Stimulated activated CD4-positive, alpha-beta T cell treated with anti-CD3 and anti-CD28 coated beads, Interleukin-12 subunit alpha, Interleukin-12 subunit beta, amount 100 ng/mL, for 4 hours (primary cell): ENCODE measurements around the gene UBE2E2.
"Not testable (repeated sequence)": the region's sequence is repeated elsewhere in the genome, so short reads cannot be mapped to it uniquely, and the experiment has no call there.

Source experiments
- DNase-seq: peaks from one replicate; pipeline ENCODE4 v3.0.0-alpha.2; 2020

The UBE2E2 gene

DNA sequence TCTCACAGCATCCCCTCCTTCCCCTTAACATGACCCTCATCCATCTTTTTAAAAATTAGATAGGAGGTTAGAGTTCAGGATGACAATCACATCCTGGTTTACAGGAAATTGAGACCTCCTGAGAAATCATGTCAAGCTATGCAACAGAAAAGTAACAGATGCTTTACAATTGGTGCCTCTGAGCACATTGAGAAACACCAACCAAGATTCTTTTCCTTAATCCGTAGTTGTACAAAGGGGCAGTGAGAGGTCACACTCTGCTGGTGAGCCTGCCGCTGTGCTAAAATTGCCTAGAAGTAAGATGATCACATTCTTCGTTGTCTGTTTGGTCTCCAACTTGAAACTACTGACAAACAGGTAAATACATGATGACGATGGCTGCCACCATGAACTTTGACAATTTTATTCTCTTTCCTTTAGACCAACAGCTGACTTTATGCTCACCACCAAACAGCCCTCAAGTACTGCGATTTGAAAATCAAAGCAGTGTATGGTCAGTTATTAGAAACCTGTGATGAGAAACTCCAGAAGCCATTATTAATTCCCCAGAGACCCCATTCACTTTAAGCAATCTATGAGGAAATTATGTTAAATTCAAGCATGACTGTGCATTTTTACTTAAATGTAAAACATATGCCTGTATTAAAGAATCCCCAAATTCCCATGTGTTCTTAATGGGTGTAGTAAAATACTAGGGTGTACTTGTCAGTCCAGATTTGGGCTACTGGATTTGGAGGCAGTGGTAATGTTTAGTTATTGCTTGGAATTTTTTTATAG lies 392.0 kb downstream of the UBE2E2 start:
- no peak for DNase-seq

DNA sequence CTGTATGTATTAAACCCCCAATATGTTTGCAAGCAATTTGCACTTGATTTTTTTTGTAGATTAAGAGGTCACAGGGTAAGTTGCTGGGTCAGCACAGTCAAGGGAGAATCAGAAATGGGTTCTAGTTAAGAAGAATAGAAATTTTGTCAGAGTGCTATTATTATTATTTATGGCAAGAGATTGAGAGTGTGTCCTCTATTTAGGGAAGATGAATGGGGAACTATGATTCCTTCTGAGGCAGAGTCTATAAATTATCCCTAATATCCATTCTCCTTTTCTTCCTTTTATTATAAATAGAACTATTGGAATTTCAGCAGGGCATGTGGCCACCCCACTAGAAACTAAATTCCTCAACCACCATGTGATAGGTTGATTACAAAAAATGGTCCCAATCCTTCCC lies 392.7 kb downstream of the UBE2E2 start:
- DNase-seq, result no peak

DNA sequence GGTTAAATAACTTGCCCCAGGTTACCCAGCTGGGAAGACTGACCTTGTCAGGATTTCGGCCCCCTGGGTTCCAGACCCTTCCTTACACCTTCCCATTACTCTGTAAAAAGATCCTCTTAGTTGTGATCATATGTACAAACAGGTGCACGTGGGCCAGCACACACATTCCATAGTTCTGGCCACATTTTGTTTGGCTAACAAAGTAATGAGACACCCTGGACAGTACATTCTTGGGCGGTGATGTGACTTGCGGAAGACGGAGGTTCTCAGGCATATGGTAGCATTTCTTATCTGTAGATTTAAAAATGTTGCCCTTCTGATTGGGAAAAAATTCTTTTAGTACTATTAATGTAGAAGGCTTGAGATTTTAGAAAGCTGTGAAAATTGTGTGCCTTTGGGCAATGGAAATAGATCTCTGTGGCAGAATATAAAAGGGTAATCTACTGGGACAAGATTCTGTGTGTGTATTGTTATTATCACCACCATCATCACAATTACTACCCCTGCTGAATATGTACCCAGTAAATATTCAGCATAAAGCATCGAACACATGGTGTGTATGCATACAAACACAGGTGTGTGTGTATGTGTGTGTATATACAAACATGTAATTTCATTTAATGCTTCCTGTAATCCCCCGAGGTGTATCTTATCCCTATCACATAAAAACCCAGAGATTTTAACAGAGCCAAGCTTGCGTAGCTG lies 397.2 kb downstream of the UBE2E2 start:
- no peak for DNase-seq

DNA sequence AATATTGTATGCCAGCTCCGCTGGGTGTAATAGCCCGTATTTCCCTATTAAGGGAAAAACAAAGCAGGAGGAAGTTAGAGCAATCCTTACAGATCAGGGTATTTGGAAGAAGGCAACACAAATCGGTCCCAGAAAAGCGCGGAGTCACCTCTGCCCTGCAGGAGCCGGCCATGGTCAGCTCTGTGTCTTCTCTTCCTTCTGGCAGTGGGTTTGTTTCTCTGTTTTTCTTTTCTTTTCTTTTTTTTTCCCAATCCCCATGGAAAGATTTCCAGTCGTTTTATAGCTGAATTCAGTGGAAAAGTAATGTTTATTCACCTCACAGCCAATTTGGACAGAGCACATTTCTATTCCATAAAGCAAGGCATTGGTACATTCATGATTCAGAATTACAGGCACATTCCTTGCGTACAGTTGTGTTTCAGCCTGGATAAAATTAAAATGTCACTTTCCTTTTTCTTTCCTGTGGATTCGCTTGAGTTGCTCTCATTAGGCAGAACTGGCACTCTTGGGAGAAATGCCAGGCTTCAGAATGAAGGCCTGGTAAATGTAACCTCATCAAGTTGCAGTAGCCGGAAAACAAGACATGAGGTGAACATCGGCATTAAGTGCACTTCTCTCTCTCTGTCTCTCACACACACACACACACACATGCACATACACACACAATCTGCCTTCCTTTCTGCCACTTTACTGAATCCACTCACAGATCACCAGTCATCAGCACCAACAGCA lies 398.1 kb downstream of the UBE2E2 start:
- no peak for DNase-seq

DNA sequence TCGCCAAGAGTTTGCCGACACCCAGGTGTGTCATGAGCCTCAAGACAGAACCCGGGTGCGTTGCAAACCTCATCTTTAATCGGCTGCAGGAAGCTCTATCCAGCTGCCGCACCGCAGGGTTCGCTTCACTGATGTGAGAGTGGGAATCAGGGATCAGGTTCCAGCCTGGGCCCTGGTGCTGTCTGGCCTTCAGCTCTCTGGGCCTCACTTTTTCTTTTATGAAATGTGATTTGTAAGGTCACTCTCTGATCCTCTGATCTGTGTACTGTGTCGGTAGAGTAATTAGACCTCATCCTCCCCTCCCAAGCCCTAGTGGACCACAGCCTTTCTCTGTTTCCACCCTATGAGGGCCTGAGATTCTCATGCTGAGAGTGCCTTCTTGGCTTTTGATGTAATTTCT lies 399.8 kb downstream of the UBE2E2 start:
- DNase-seq, result no peak

DNA sequence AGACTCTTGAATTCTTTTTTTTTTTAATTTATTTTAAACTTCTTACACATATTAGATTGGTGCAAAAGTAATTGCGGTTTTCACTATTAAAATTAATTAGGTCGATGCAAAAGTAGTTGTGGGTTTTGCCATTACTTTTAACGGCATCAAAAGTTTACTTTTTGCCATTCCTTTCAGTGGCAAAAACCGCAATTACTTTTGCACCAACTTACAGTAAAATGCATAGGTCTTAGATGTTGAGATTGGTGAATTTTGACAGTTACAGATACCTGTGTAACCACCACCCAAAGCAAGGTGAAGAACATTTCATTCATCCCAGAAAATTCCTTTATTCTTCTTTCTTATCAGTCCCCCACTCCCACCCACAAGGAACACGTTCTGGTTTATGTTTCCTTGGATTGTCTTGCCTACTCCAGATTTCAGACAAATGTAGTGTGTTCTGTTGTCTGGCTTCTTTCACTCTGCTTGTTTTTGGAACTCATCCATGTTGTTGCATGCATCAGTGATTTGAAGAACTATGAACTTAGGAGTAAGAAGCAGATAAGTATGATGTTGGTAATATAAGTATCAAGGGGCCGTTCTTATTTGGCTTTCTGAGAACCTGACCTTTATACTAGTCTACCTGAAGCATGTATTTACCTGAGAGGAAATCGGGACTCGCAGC lies 404.2 kb downstream of the UBE2E2 start:
- no peak for DNase-seq

DNA sequence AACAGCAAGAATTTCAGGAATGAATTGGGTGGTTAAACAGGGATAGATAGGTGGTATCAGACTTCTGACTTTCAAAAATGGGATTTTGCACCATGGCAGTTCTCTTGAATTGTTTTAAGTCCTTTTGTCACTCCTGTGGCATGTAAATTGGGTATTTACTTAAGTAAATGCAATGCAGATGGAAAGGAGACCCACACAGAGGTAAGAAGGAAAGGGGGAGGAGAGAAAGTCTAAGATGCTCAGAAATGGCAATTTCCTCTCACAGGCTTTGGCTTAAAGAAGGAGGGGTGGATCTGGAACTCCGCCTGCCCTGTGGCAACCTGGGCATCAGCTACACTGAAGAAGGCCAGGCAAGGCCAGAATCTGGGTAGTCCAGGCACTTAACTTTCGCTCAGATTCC lies 405.5 kb downstream of the UBE2E2 start:
- no peak for DNase-seq

DNA sequence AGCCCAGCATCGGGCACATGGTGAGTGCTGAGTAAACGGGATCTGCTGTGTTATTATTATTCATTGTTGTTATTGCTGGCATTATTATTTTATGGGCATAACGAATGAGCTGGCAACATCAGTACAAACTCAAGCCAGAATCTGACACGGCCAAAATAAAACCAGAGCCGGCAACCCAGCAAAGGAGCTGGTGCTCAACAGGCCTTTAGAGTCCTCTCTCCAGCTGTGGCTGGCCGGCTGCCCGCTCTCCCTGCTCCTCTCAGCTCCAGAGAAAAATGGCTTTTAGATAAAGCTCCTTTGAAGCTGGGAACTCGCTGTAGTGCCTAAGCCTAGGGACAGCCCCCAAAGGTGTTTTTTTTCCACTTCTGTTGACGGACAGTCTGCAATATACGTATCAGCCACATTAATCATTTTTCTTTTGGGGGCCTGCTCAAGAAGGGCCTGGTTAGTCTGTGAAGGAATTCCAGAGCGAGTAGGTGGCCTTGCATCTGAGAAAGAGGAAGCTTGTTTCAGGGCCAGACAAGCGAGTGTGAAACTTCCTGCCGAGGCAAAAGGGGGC lies 408.7 kb downstream of the UBE2E2 start:
- no peak for DNase-seq

DNA sequence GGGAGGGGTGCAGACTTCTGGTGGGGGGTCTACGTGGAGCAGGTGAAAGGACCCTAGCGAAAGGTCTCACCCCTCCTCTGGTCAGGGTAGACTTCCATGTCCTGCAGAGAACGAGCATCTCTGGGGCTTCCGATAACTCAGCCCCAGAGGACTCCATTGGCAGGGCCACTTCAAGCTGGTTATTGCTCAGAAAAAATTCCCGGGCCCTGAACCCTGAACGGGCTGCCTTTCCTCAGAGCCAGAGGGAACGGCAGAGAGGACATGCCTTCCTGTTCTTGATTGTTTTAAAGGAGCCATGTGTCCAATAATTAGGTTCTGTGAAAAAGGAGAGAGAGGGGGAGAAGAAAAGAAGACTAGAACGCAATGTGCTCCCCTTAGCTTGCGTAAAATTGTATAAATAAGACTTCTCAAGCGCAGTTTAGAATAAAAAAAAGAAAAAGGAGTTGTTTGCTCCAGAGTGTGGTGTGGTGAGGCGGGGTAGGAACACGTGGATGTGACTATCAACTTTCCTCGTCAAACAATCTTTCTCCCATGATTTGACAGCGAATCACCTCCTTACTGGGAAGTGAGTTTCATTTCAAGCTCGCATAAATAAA lies 409.3 kb downstream of the UBE2E2 start:
- no peak for DNase-seq

DNA sequence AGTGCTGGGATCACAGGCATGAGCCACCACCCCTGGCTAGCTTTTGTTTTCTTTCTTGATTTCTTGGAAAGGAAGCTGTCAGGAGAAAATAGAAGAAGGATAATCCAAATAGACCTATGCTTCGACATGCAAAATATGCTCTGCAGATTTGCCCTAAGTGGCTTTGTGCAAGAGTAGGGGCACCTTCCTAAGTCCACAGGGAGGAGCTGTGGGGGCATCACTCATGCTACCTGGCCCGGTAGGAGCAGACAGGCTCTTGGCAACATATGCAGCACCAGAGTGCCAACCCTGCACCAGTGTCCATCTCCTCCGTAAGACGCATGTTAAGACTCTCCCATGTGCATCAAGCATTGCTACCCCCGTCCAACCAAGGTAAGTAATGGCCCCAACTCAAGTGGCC lies 411.9 kb downstream of the UBE2E2 start:
- DNase-seq, result no peak

DNA sequence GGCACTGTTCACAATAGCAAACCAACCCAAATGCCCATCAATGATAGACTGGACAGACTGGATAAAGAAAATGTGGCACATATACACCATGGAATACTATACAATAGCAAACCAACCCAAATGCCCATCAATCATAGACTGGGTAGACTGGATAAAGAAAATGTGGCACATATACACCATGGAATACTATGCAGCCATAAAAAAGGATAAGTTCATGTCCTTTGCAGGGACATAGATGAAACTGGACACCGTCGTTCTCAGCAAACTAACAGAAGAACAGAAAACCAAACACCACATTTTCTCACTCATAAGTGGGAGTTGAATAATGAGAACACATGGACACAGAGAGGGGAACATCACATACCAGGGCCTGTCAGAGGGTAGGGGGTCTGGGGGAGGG lies 415.3 kb downstream of the UBE2E2 start:
- DNase-seq, result not testable (repeated sequence)

DNA sequence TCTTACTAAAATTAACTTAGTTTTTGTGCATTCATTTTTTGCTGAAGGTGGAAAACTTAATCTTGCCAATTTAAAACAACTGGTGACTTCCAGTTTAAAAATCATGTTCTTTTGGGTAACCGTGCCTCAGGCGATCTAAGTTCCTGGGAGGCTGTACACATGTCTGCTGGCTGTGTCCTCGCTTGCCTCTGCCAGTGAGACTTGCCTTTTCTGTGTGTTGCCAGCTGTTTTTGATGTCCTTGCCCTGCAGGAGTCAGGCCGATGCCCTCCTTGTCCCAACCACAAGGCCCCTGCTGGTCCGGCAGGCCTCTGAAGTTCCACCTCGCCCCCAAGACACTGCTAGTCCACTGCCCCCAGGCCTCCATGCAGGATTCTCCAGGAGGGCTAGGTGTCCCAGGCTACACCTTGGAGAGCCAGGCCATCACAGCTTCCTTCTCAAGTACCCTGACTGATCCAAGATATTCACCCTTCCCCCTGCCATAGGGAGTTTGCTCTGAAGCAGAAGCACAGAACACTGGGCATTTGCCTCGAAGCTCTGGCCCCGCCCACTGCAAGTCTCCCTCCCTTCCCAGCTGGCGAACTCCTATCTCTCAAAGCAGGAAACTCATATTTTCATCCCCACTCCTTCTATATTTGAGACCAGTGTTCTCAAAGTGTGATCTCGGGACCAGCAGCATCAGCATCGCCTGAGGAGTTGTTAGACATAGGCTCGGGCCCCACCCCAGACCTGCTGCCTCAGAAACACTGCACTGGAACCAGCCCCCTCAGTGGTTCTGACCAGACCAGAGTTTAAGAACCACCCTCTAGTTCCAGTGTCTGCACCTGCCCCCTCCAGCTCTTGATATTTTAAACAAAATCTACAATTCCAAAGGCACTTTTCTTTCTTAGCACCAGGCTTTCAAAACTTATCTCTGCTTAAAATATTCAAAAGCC lies 416.8 kb downstream of the UBE2E2 start:
- DNase-seq, result no peak

DNA sequence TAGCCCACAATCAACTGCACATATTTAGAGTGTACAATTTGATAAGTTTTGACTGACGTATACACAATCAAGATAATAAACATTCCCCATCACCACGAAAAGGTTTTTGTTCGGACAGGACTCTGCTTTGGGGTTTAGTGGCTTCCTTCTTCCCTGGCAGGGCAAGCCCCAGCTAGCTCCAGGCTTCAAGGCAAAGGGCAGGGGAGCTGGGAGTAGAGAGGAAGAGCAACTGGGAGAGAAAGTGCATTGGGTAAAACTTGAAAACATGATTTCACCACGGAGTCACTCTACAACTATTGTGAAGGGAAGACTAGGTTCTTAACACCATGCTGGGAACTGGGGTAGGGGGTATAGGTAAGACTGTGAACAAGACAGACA lies 417.5 kb downstream of the UBE2E2 start:
- DNase-seq, result no peak

DNA sequence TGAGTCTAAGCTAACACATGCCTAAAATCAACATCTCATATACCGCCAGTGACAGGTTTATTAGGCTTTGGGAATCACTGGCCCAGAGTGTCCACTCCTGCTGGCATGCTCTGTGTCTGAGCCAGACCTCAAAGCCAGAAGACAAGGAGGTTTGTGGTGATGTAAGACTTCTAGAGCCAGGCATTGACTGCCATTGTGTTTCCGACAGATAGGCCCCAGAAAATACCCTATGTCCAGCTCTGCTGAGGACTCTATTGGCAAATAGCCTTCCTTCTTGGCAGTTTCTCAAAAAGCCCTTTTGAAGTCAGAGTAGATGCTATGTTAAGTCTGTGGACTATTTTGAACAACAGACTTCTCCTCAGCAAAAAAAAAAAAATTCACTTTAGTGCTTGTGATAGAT lies 420.7 kb downstream of the UBE2E2 start:
- no peak for DNase-seq

DNA sequence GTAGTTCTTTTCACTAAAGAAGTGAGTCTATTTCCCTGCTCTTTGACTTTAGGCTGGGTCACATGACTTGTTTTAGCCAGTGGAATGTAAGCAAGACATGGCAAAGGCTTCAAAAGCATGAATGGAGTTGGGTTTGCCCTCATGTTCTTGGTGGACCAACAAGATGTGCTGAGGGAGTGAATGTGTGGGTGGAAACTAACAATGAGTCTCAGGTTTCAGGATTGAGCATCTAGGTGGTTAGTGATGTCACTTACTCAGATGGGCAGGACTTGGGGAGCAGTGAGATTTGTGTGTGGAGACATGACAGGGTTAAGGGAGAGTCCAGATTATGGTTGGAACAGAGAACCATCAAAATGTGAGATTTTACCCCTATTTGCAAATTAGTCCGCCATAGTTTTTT lies 421.2 kb downstream of the UBE2E2 start:
- no peak for DNase-seq

DNA sequence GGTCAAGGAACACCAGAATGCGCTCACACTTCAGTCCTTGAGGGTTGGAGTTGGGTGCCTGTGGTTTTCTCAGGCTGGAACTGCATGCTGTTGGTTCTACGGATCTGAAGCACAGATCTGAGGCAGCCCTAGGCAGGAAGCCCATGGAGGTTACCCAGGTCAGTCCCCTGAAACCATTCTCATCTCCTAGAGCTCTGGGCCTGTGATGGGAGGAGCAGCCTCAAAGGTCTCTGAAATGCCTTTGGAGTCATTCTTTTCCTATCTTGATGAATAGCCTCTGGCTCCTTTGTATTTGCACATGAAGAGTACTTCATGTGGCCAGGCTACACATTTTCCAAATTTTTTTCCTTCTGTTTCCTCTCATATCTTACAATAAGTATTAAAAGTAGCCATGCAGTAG lies 423.3 kb downstream of the UBE2E2 start:
- DNase-seq, result no peak

DNA sequence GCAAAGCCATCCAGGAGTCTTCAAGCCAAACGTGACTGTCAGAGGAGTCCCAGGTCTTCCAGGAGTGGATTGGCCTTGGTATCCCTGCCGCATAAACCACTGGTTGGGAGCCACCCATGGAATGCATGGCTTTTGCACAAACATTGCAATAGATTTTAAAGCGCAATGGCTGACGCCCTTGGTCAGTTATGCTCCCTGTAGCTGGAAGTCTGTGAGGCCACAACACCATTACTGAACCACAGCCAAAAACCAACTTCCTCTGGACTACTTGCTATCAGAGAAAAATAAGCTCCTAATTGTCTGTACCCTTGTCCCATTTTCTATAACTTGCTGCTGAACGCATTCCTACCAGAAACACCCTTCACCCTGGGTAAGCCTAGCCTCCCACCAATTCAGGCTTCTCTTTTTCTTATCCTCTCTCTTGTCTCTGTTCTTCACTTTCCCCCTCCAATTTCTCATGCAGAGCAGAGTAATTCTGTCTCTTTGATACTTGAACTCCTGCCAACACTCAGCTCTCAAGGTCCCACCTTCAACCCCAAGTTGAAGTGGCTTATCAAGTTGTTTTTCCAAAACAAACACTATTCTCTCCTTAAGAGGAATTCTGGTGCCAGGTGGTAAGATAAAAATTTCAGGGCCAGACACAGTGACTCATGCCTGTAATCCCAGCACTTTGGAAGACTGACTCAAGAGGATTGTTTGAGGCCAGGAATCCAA lies 426.2 kb downstream of the UBE2E2 start:
- DNase-seq, result no peak

DNA sequence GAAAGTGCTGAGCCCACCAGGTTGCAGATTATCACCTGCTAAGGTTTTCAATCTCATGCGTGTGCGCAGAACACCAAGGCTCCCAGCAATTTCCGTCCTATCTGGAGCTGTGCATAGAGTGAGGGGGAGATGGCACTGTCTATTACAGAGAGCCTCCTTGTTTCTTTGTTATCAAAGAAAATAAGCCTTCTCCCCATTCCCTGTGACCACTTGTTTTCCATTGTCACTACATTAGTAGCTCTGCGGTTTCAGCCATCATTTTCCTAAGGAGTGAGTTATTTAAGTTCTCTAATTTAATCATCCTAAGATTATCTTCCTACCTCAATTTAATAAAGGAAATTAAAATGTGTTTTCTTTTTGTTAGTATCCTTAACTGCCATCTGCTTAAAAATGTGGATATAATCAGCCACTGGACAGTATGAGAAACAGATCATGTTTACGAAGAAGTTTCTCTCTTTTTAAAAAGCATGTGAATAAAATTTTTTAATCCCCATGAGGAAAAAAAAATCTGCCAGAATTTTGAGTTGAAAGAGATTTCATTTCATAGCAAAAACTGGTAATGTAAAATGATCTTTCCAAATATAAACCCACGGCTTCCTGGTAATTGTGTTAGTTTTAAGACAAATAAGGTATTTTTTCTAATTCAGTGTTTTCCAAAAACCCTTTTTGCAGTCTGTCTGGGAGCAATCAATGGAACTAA lies 430.3 kb downstream of the UBE2E2 start:
- no peak for DNase-seq

DNA sequence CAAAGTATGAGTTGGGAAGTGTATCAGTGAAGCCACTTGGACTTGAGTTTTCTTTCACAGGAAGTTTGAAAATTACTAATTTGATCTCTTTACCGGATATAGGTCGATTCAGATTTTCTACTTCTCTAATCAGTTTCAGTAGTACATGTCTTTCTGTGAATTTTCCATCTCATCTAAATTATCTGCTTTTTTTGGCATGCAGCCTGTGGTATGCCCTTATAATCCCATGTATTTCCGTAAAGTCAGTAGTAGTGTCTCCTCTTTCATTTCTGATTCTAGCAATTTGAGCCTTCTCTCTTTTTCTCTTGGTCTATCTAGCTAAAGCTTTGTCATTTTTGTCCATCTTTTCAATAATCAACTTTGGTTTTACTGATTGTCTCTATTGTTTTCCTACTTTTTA lies 434.2 kb downstream of the UBE2E2 start:
- no peak for DNase-seq

DNA sequence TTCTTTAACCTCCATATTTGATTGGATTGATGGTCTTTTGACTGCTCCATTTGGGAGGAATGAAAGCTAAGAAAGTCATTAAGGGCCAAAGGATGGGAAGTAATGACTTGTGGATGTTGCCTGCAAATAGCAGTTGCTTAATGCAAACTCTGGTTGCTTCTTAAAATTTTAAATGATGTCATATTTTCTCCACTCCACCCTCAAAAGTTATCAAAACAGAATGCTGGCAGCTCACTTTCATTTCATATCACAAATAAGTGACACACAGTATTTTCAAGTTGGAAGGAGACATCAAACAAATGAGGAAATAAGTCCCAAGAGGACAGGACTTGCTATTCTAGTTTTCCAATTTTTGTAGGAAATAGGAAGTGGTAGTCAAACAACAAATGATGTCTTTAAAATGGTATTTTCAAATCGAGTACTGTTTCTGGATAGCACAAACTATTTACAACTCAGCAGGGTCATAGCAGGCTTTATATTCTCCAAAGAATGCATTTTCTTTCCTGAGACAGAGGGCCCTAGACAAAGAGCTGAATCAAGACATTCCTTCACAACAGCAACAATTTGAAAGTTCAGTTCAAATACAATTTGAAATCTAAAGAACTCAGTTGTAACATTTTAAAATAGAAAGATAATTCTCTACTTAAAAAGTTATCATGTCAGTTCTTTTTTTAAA lies 437.5 kb downstream of the UBE2E2 start:
- DNase-seq, result no peak
